AG09309 (cell line): ENCODE measurements around the gene FMC1.
"Not testable (repeated sequence)": the region's sequence is repeated elsewhere in the genome, so short reads cannot be mapped to it uniquely, and the experiment has no call there.

Experiments
- DNase-seq: peaks from one replicate; pipeline ENCODE4 v3.0.0-alpha.2; 2010; ENCODE audit warnings: low read depth
- H3K4me3 ChIP-seq: 2 replicates; pipeline ENCODE4 v1.5.1; 2011; ENCODE audit warnings: mild to moderate bottlenecking, low read depth, low read length, moderate library complexity; ENCODE audit not compliant: control insufficient read depth
- CTCF ChIP-seq: IDR thresholded peaks from 2 replicates; pipeline ENCODE4 v1.5.1; 2011; ENCODE audit warnings: mild to moderate bottlenecking, low read depth, low read length, inconsistent platforms; ENCODE audit not compliant: insufficient read depth, control insufficient read depth; ENCODE audit errors: missing control alignments

FMC1 gene

DNA sequence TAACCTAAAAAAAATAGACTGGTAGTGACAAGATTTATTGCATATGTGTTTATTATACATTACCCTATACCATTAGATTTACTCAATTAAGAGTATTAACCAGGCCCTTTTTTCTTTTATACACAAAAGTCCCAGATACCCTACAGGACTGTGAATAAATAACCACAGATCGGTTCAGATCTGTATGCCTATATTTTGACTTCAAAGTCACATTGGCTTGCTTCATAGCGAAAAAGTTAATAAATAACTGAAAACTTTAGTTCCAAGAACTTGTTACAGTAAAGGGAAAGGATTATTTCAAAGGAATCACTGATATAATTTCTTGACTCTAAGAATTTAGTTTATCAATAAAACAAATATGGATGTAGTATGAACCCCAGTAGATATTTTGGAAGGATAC is 41.8 kb upstream of the FMC1 start:
- DNase-seq, result no peak
- TF ChIP-seq CTCF, result no peak
- H3K4me3 ChIP-seq, result no peak overlapping the region

DNA sequence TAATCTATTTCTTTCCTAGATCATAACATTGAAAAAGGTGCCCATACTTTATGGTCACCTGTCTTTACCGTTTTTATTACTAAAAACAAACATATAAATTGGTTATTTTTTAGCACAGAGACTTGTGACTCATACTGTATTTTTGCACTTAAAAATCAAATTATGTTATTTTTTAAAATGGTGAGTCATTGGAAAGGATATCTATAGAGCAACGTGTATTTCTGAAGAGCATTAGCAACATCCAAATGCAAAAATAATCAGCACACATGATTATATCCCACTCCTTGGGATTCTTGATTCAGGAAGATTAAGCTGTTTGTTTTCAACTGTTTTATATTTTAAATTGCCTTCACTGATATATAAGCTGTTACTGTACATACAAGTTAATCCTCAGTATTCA is 40.7 kb upstream of the FMC1 start:
- TF ChIP-seq CTCF, result no peak
- no peak overlapping the region for H3K4me3 ChIP-seq
- no peak for DNase-seq

DNA sequence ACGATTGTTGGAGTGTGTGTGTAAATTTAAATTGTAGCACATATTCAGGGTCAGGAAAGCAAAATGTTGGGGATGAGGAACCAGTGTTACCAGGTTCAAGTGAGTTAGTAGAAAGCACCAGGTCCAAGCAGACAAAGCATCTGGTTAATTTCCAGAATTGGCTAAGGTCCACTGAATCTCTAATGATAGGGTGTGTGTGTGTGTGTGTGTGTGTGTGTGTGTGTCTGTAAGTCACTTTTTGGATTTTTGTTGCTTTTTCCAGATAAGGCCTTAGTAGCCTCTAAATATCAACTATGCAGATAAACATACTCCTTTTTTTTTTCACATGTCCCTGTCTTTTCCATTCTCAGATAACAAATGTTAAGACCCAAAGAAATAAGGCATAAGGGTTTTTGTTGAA is 36.6 kb upstream of the FMC1 start:
- no peak for TF ChIP-seq CTCF
- no peak for DNase-seq
- H3K4me3 ChIP-seq, result no peak overlapping the region

- no peak overlapping the region for H3K4me3 ChIP-seq
- DNase-seq, result no peak
- TF ChIP-seq CTCF, result no peak
Measured at GRCh38 chr7:139317939-139318505, 23.1 kb upstream of the FMC1 start.

DNA sequence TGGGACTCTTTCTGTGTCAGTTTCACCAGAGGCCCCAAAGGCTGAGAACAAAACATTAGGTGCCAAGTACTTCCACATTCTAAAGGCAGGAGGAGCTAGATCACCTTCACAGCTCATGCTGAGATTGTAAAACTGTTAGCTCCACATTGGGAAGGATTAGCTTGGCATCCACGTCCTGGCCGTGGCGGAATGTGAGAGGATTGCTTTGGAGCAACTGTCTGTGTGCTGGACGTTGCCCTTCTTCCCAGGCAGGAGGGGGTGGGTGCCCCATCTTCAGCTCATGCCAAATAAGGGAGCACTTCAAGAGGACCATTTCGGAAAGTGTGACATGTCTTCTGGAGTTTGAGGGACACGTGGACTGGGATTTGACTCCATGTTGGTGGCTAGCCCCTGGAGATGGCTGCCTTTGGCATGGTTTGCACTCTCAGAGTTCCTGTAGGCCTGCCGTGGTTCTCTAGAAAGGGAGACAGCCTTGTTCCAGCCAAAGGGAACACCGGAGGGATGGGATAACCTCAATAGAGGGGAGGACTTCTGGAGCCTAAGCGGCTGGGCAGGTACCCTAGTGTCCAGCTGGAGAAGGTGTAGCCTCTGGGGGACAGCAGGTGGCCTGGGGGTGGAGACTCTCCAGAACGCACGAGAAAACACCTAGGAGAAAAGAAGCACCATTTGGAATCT is 19.9 kb upstream of the FMC1 start:
- TF ChIP-seq CTCF, result peak; percentile 66
- no peak for DNase-seq
- H3K4me3 ChIP-seq, result no peak overlapping the region

- not testable (repeated sequence) for DNase-seq, H3K4me3 ChIP-seq
Measured at GRCh38 chr7:139324709-139325108, 16.4 kb upstream of the FMC1 start.

GRCh38 chr7:139328375-139328774 is 12.8 kb upstream of the FMC1 start:
- TF ChIP-seq CTCF, result no peak
- peak; percentile 74 for DNase-seq

More at GRCh38 chr7:139328375-139328774, 12.8 kb upstream of the FMC1 start:
- H3K4me3 ChIP-seq, result no peak overlapping the region
